GM23338 (cell line): ENCODE results near the gene PBX3. TPM values are rescaled to one million over a fixed set of nuclear protein-coding genes. Genes with fewer than 3 reads are reported as not detected.

Experiments
- ATAC-seq: fragments of 200-7000 bp; cut with Tn5 transposase; 3 replicates; pipeline ENCODE4 v1.9.1; 2020
- DNase-seq: peaks from one replicate; pipeline ENCODE4 v3.0.0-alpha.2; 2015; ENCODE audit warnings: low spot score
- H2AFZ ChIP-seq: fragments of 200-600 bp; sonication (generic); 2 replicates; pipeline ENCODE4 v1.8.0; 2016; ENCODE audit warnings: antibody characterized with exemption, mild to moderate bottlenecking, moderate library complexity
- H3F3A ChIP-seq: fragments of 200-600 bp; sonication (generic); replicated peaks from 2 replicates; pipeline ENCODE4 v1.8.0; 2017; ENCODE audit warnings: antibody characterized with exemption, mixed run types, low read depth
- H3K27ac ChIP-seq: fragments of 200-600 bp; sonication (generic); 2 replicates; pipeline ENCODE4 v1.6.1; 2016; ENCODE audit warnings: low read depth
- H3K27me3 ChIP-seq: fragments of 200-600 bp; sonication (generic); 2 replicates; pipeline ENCODE4 v1.8.0; 2016; ENCODE audit warnings: mild to moderate bottlenecking, mixed run types, moderate library complexity; ENCODE audit not compliant: insufficient read depth
- H3K36me3 ChIP-seq: fragments of 200-600 bp; sonication (generic); 2 replicates; pipeline ENCODE4 v1.8.0; 2016; ENCODE audit warnings: mild to moderate bottlenecking; ENCODE audit not compliant: insufficient read depth
- H3K4me1 ChIP-seq: fragments of 200-600 bp; sonication (generic); 2 replicates; pipeline ENCODE4 v1.8.0; 2016; ENCODE audit warnings: mild to moderate bottlenecking, moderate library complexity; ENCODE audit not compliant: insufficient read depth
- H3K4me2 ChIP-seq: fragments of 200-600 bp; sonication (generic); 2 replicates; pipeline ENCODE4 v1.7.1; 2017; ENCODE audit warnings: mixed run types
- H3K4me3 ChIP-seq: fragments of 200-600 bp; sonication (generic); 2 replicates; pipeline ENCODE4 v1.6.1; 2016; ENCODE audit warnings: mixed run types
- H3K79me2 ChIP-seq: fragments of 200-600 bp; sonication (generic); replicated peaks from 2 replicates; pipeline ENCODE4 v1.8.0; 2017; ENCODE audit warnings: mild to moderate bottlenecking; ENCODE audit not compliant: insufficient read depth
- H3K9me2 ChIP-seq: fragments of 200-600 bp; sonication (generic); 2 replicates; pipeline ENCODE4 v1.8.0; 2017; ENCODE audit not compliant: insufficient read depth
- H4K20me1 ChIP-seq: fragments of 200-600 bp; sonication (generic); replicated peaks from 2 replicates; pipeline ENCODE4 v1.8.0; 2017; ENCODE audit warnings: mild to moderate bottlenecking; ENCODE audit not compliant: insufficient read depth
- H3K27ac Mint-ChIP-seq: 2 replicates; pipeline ENCODE4 v1.8.0; 2020; ENCODE audit warnings: inconsistent platforms, mild to moderate bottlenecking, moderate library complexity, mixed read lengths
- H3K27me3 Mint-ChIP-seq: 3 replicates; pipeline ENCODE4 v1.8.0; 2022; ENCODE audit warnings: low read depth, mild to moderate bottlenecking, moderate library complexity, mixed read lengths, inconsistent platforms; ENCODE audit not compliant: insufficient read depth, poor library complexity
- H3K36me3 Mint-ChIP-seq: 3 replicates; pipeline ENCODE4 v1.8.0; 2021; ENCODE audit warnings: low read depth, mild to moderate bottlenecking, inconsistent platforms, moderate library complexity, mixed read lengths
- H3K4me1 Mint-ChIP-seq: 3 replicates; pipeline ENCODE4 v1.8.0; 2020; ENCODE audit warnings: mild to moderate bottlenecking, inconsistent platforms, mixed read lengths
- H3K4me3 Mint-ChIP-seq: 3 replicates; pipeline ENCODE4 v1.8.0; 2021; ENCODE audit warnings: moderate library complexity, mild to moderate bottlenecking, inconsistent platforms, mixed read lengths
- H3K9me3 Mint-ChIP-seq: 3 replicates; pipeline ENCODE4 v1.8.0; 2020; ENCODE audit warnings: moderate library complexity, mild to moderate bottlenecking, inconsistent platforms, mixed read lengths
- CREB1 ChIP-seq: fragments of 250-450 bp; sonication (Bioruptor Pico); IDR thresholded peaks from 2 replicates; pipeline ENCODE4 v1.5.0; 2020; ENCODE audit warnings: low read depth, mild to moderate bottlenecking, moderate library complexity
- EZH2 ChIP-seq: fragments of 200-600 bp; sonication (generic); IDR thresholded peaks from one replicate; pipeline ENCODE4 v1.8.0; 2017; ENCODE audit warnings: antibody characterized with exemption, mild to moderate bottlenecking, low read depth; ENCODE audit not compliant: unreplicated experiment
- EZH2phosphoT487 ChIP-seq: fragments of 200-600 bp; sonication (generic); IDR thresholded peaks from one replicate; pipeline ENCODE4 v1.8.1; 2018; ENCODE audit warnings: antibody characterized with exemption; ENCODE audit not compliant: unreplicated experiment
- JUNB ChIP-seq: IDR thresholded peaks from one replicate; pipeline ENCODE4 v1.6.1; 2016; ENCODE audit warnings: antibody characterized with exemption; ENCODE audit not compliant: unreplicated experiment
- NANOG ChIP-seq: IDR thresholded peaks from 2 replicates; pipeline ENCODE4 v1.6.1; 2016; ENCODE audit warnings: antibody characterized with exemption, borderline replicate concordance
- POLR2AphosphoS5 ChIP-seq: IDR thresholded peaks from 2 replicates; pipeline ENCODE4 v1.6.1; 2016; ENCODE audit warnings: antibody characterized with exemption, low read depth
- REST ChIP-seq: IDR thresholded peaks from one replicate; pipeline ENCODE4 v1.6.1; 2018; ENCODE audit warnings: antibody characterized with exemption; ENCODE audit not compliant: unreplicated experiment
- STAT1 ChIP-seq: IDR thresholded peaks from one replicate; pipeline ENCODE4 v1.6.1; 2016; ENCODE audit warnings: antibody characterized with exemption; ENCODE audit not compliant: unreplicated experiment
- ZNF114 ChIP-seq: fragments of 250-450 bp; sonication (Bioruptor Pico); IDR thresholded peaks from 2 replicates; pipeline ENCODE4 v1.5.0; 2020; ENCODE audit warnings: mild to moderate bottlenecking, moderate library complexity
- ZNF331 ChIP-seq: fragments of 250-450 bp; sonication (Bioruptor Pico); IDR thresholded peaks from 2 replicates; pipeline ENCODE4 v1.5.0; 2020; ENCODE audit warnings: low read depth, mild to moderate bottlenecking, moderate library complexity
- polyA plus RNA-seq: library from polyadenylated mRNA; unstranded; fragments of >200 nt; fragmentation: Nextera tagmentation; extraction: Ambion mirVana; gene quantifications from 2 replicates; pipeline ENCODE4 v1.2.1, GENCODE V29; 2016
- total RNA-seq: library from RNA; depleted of rRNA; stranded (reverse); fragments of >200 nt; shearing (Covaris generic); gene quantifications from 2 replicates; pipeline ENCODE4 v1.2.3, GENCODE V29; 2014
- TF ChIP-seq, protein P1 (sequence below): IDR thresholded peaks from 2 replicates; pipeline ENCODE4 v1.6.1; 2016; ENCODE audit warnings: antibody characterized with exemption
- TF ChIP-seq, protein P2 (sequence below), 2 experiments: fragments of 200-600 bp in 1 of 2; sonication (generic) in 1 of 2; conservative IDR thresholded peaks; 2 replicates each; pipeline versions ENCODE4 v1.5.1 to v1.6.1; 2016 to 2017; ENCODE audit warnings: antibody characterized with exemption in 2 of 2, low read depth in 2 of 2, mild to moderate bottlenecking in 2 of 2, moderate library complexity in 1 of 2
- TF ChIP-seq, protein P3 (sequence below): fragments of 250-450 bp; sonication (Bioruptor Pico); IDR thresholded peaks from 2 replicates; pipeline ENCODE4 v1.5.0; 2020; ENCODE audit warnings: mild to moderate bottlenecking, moderate library complexity

The PBX3 gene
- total and polyA plus RNA-seq, 2 experiments from 2014 or later = 28.9 to 50.5 TPM

DNA sequence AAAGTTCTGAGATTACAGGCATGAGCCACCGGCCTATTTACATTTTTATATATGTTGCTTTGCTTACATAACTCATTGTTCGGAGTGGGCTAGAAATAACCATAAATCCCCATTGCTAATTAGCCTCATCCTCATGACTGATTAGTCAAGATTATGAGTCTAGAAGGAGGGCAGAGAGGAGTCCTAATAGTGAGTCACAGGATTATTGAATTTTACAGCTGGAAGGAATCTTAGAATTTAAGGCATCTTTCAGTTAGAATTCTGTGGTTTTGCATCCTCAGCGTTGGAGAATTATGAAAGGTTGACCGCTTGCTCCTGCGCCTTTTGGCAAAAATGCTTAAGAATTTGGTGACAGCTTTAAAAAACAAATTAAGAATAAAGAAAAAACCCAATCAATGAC is 2.6 kb upstream of the PBX3 start:
- Mint-ChIP-seq H3K27me3 (peaks cover 13% of the 10 kb centered on the region), H3K9me3 (no peaks in the 10 kb centered on the region), H3K4me1 (peaks cover 22% of the 10 kb centered on the region), H3K4me3 (no peak overlapping the region), H3K36me3 (peaks cover 12% of the 10 kb centered on the region), H3K27ac (no peak overlapping the region)
- Histone ChIP-seq H3K4me3 (no peak overlapping the region), H4K20me1 (no peaks in the 10 kb centered on the region), H3K9me2 (peaks cover 1% of the 10 kb centered on the region; the same call in 1 of the 2 replicates), H3K36me3 (no peaks in the 10 kb centered on the region), H3K27ac (no peak overlapping the region), H3K27me3 (peaks cover 8% of the 10 kb centered on the region; the same call in 1 of the 2 replicates), H3K79me2 (peaks cover 17% of the 10 kb centered on the region), H2AFZ (no peak overlapping the region), H3K4me1 (peaks cover 23% of the 10 kb centered on the region), H3F3A (0 out of 2 replicates have a peak, but pooled peaks cover 3% of the 10 kb centered on the region), H3K4me2 (no peak overlapping the region)
- TF ChIP-seq CREB1 (CRISPR knock-in tag) = no peak
- no peak for TF ChIP-seq JUNB
- TF ChIP-seq, protein P1, sequence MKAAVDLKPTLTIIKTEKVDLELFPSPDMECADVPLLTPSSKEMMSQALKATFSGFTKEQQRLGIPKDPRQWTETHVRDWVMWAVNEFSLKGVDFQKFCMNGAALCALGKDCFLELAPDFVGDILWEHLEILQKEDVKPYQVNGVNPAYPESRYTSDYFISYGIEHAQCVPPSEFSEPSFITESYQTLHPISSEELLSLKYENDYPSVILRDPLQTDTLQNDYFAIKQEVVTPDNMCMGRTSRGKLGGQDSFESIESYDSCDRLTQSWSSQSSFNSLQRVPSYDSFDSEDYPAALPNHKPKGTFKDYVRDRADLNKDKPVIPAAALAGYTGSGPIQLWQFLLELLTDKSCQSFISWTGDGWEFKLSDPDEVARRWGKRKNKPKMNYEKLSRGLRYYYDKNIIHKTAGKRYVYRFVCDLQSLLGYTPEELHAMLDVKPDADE = no peak
- TF ChIP-seq, protein P2, sequence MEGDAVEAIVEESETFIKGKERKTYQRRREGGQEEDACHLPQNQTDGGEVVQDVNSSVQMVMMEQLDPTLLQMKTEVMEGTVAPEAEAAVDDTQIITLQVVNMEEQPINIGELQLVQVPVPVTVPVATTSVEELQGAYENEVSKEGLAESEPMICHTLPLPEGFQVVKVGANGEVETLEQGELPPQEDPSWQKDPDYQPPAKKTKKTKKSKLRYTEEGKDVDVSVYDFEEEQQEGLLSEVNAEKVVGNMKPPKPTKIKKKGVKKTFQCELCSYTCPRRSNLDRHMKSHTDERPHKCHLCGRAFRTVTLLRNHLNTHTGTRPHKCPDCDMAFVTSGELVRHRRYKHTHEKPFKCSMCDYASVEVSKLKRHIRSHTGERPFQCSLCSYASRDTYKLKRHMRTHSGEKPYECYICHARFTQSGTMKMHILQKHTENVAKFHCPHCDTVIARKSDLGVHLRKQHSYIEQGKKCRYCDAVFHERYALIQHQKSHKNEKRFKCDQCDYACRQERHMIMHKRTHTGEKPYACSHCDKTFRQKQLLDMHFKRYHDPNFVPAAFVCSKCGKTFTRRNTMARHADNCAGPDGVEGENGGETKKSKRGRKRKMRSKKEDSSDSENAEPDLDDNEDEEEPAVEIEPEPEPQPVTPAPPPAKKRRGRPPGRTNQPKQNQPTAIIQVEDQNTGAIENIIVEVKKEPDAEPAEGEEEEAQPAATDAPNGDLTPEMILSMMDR (conservative IDR thresholded peaks at IDR 0.05; ENCODE audit: low read depth in 2 of 2) = no peak
- TF ChIP-seq, protein P3, sequence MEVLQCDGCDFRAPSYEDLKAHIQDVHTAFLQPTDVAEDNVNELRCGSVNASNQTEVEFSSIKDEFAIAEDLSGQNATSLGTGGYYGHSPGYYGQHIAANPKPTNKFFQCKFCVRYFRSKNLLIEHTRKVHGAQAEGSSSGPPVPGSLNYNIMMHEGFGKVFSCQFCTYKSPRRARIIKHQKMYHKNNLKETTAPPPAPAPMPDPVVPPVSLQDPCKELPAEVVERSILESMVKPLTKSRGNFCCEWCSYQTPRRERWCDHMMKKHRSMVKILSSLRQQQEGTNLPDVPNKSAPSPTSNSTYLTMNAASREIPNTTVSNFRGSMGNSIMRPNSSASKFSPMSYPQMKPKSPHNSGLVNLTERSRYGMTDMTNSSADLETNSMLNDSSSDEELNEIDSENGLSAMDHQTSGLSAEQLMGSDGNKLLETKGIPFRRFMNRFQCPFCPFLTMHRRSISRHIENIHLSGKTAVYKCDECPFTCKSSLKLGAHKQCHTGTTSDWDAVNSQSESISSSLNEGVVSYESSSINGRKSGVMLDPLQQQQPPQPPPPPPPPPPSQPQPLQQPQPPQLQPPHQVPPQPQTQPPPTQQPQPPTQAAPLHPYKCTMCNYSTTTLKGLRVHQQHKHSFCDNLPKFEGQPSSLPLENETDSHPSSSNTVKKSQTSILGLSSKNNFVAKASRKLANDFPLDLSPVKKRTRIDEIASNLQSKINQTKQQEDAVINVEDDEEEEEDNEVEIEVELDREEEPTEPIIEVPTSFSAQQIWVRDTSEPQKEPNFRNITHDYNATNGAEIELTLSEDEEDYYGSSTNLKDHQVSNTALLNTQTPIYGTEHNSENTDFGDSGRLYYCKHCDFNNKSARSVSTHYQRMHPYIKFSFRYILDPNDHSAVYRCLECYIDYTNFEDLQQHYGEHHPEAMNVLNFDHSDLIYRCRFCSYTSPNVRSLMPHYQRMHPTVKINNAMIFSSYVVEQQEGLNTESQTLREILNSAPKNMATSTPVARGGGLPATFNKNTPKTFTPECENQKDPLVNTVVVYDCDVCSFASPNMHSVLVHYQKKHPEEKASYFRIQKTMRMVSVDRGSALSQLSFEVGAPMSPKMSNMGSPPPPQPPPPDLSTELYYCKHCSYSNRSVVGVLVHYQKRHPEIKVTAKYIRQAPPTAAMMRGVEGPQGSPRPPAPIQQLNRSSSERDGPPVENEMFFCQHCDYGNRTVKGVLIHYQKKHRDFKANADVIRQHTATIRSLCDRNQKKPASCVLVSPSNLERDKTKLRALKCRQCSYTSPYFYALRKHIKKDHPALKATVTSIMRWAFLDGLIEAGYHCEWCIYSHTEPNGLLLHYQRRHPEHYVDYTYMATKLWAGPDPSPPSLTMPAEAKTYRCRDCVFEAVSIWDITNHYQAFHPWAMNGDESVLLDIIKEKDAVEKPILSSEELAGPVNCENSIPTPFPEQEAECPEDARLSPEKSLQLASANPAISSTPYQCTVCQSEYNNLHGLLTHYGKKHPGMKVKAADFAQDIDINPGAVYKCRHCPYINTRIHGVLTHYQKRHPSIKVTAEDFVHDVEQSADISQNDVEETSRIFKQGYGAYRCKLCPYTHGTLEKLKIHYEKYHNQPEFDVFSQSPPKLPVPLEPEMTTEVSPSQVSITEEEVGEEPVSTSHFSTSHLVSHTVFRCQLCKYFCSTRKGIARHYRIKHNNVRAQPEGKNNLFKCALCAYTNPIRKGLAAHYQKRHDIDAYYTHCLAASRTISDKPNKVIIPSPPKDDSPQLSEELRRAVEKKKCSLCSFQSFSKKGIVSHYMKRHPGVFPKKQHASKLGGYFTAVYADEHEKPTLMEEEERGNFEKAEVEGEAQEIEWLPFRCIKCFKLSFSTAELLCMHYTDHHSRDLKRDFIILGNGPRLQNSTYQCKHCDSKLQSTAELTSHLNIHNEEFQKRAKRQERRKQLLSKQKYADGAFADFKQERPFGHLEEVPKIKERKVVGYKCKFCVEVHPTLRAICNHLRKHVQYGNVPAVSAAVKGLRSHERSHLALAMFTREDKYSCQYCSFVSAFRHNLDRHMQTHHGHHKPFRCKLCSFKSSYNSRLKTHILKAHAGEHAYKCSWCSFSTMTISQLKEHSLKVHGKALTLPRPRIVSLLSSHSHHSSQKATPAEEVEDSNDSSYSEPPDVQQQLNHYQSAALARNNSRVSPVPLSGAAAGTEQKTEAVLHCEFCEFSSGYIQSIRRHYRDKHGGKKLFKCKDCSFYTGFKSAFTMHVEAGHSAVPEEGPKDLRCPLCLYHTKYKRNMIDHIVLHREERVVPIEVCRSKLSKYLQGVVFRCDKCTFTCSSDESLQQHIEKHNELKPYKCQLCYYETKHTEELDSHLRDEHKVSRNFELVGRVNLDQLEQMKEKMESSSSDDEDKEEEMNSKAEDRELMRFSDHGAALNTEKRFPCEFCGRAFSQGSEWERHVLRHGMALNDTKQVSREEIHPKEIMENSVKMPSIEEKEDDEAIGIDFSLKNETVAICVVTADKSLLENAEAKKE (CRISPR knock-in tag) = no peak
- no peak for TF ChIP-seq POLR2AphosphoS5
- no peak for TF ChIP-seq ZNF114 (CRISPR knock-in tag)
- TF ChIP-seq EZH2 = no peak
- no peak for TF ChIP-seq NANOG
- TF ChIP-seq REST = no peak
- no peak for TF ChIP-seq EZH2phosphoT487
- no peak for TF ChIP-seq STAT1
- TF ChIP-seq ZNF331 (CRISPR knock-in tag) = no peak
- DNase-seq = no peak
- no peak for ATAC-seq
